CD14-positive monocyte (primary cell): ENCODE results near the gene XPR1. TPM values are rescaled to one million over a fixed set of nuclear protein-coding genes. Genes with fewer than 3 reads are reported as not detected.

Experiments
- DNase-seq, 3 donors: peaks; one replicate each; pipeline ENCODE4 v3.0.0-alpha.2; 2011 to 2022
- H2AFZ ChIP-seq: 2 replicates; pipeline ENCODE4 v1.6.0; 2012; ENCODE audit warnings: mild to moderate bottlenecking, low read depth, low read length, inconsistent platforms; ENCODE audit not compliant: insufficient read depth, poor library complexity, severe bottlenecking
- H3K27ac ChIP-seq, 2 donors: 1 replicate in 1 of 2; 2 replicates in 1 of 2; pipeline ENCODE4 v1.5.1; 2012 to 2013; ENCODE audit warnings: low read length in 2 of 2, control low read depth in 1 of 2, inconsistent platforms in 1 of 2, low read depth in 1 of 2, mild to moderate bottlenecking in 1 of 2
- H3K27me3 ChIP-seq, 2 donors: one replicate each; pipeline versions ENCODE4 v1.6.0 to v1.6.1; 2011 to 2013; ENCODE audit warnings: low read length in 2 of 2; ENCODE audit not compliant: control insufficient read depth in 2 of 2, insufficient read depth in 2 of 2
- H3K36me3 ChIP-seq, 2 donors: replicated peaks in 1 of 2; 1 replicate in 1 of 2; 2 replicates in 1 of 2; pipeline versions ENCODE4 v1.5.1 to v1.6.1; 2012 to 2013; ENCODE audit warnings: low read length in 2 of 2, control low read depth in 1 of 2, inconsistent platforms in 1 of 2, mild to moderate bottlenecking in 1 of 2; ENCODE audit not compliant: insufficient read depth in 2 of 2, control insufficient read depth in 1 of 2
- H3K4me1 ChIP-seq, 2 donors: 1 replicate in 1 of 2; 2 replicates in 1 of 2; pipeline versions ENCODE4 v1.5.1 to v1.6.1; 2012 to 2013; ENCODE audit warnings: low read length in 2 of 2, control low read depth in 1 of 2, inconsistent platforms in 1 of 2, mild to moderate bottlenecking in 1 of 2, moderate library complexity in 1 of 2; ENCODE audit not compliant: insufficient read depth in 2 of 2, control insufficient read depth in 1 of 2
- H3K4me2 ChIP-seq: replicated peaks from 2 replicates; pipeline ENCODE3; 2012; ENCODE audit warnings: low read length, moderate library complexity, mild to moderate bottlenecking; ENCODE audit not compliant: poor library complexity, severe bottlenecking; ENCODE audit errors: extremely low read depth
- H3K4me3 ChIP-seq, 3 experiments: fragments of 200-600 bp in 1 of 3; sonication (generic) in 1 of 3; replicated peaks in 1 of 3; 1 replicate in 2 of 3; 2 replicates in 1 of 3; pipeline ENCODE4 v1.5.1; 2011 to 2013; ENCODE audit warnings: low read length in 3 of 3, mild to moderate bottlenecking in 3 of 3, control low read depth in 2 of 3, low read depth in 2 of 3, inconsistent platforms in 1 of 3, moderate library complexity in 1 of 3
- H3K79me2 ChIP-seq: 2 replicates; pipeline ENCODE4 v1.6.0; 2012; ENCODE audit warnings: mild to moderate bottlenecking, control low read depth, inconsistent platforms, low read length, moderate library complexity; ENCODE audit not compliant: insufficient read depth
- H3K9ac ChIP-seq: 2 replicates; pipeline ENCODE4 v1.6.0; 2017; ENCODE audit warnings: low read length, mild to moderate bottlenecking; ENCODE audit not compliant: insufficient read depth, poor library complexity, severe bottlenecking
- H3K9me3 ChIP-seq, 2 donors: replicated peaks in 1 of 2; 1 replicate in 1 of 2; 2 replicates in 1 of 2; pipeline versions ENCODE4 v1.5.1 to v1.6.1; 2012 to 2013; ENCODE audit warnings: low read length in 2 of 2, control low read depth in 1 of 2; ENCODE audit not compliant: control insufficient read depth in 1 of 2, insufficient read depth in 1 of 2
- H4K20me1 ChIP-seq: 2 replicates; pipeline ENCODE4 v1.6.0; 2012; ENCODE audit warnings: mild to moderate bottlenecking, low read length, control low read depth, moderate library complexity; ENCODE audit not compliant: insufficient read depth
- H3K27ac Mint-ChIP-seq, 7 donors: one replicate each; pipeline ENCODE4 v1.8.0; 2020; ENCODE audit warnings: mild to moderate bottlenecking in 7 of 7, mixed read lengths in 7 of 7, moderate library complexity in 6 of 7, inconsistent platforms in 2 of 7
- H3K27me3 Mint-ChIP-seq, 3 donors: one replicate each; pipeline ENCODE4 v1.8.0; 2021 to 2022; ENCODE audit warnings: low read depth in 3 of 3, mild to moderate bottlenecking in 3 of 3, mixed read lengths in 3 of 3, moderate library complexity in 3 of 3, inconsistent platforms in 1 of 3
- H3K36me3 Mint-ChIP-seq, 2 donors: one replicate each; pipeline ENCODE4 v1.8.0; 2020; ENCODE audit warnings: mixed read lengths in 2 of 2, inconsistent platforms in 1 of 2, mild to moderate bottlenecking in 1 of 2
- H3K4me1 Mint-ChIP-seq: one replicate; pipeline ENCODE4 v1.8.0; 2020; ENCODE audit warnings: mild to moderate bottlenecking, mixed read lengths
- H3K4me3 Mint-ChIP-seq, 2 donors: one replicate each; pipeline ENCODE4 v1.8.0; 2020; ENCODE audit warnings: mild to moderate bottlenecking in 2 of 2, mixed read lengths in 2 of 2, moderate library complexity in 1 of 2
- H3K9me3 Mint-ChIP-seq, 7 donors: one replicate each; pipeline ENCODE4 v1.8.0; 2020 to 2022; ENCODE audit warnings: mixed read lengths in 7 of 7, mild to moderate bottlenecking in 6 of 7, moderate library complexity in 6 of 7, inconsistent platforms in 2 of 7
- CTCF ChIP-seq: fragments of 200-600 bp; IDR thresholded peaks from one replicate; pipeline ENCODE4 v1.8.0; 2022; ENCODE audit warnings: antibody characterized with exemption, mild to moderate bottlenecking
- WGBS: methylation state at CpG from one replicate; pipeline ENCODE4 v1.1.5; 2013; ENCODE audit warnings: missing lambda C conversion rate; ENCODE audit not compliant: insufficient coverage; 5-methylcytosine and 5-hydroxymethylcytosine counted together
- intact Hi-C, 2 donors: fragments of 100-400 bp; cut with micrococcal nuclease; formaldehyde crosslinking; loops; one replicate each; pipeline versions ENCODE4 v1.15.0 to v1.15.1; 2023
- polyA plus RNA-seq, 3 donors: library from polyadenylated mRNA; depleted of rRNA in 1 of 3; unstranded in 2 of 3; stranded (reverse) in 1 of 3; fragments of 300-500 nt in 2 of 3; fragments of >200 nt in 1 of 3; fragmentation: Illumina TruSeq in 2 of 3; gene quantifications; 1 replicate in 2 of 3; 2 replicates in 1 of 3; pipeline ENCODE4 v1.2.3, GENCODE V29; 2012 to 2021

Gene XPR1
- polyA plus RNA-seq, 3 donors = 4.7 to 12.5 (median 8.7) TPM

- TF ChIP-seq CTCF = no peak
- no peaks in the 10 kb centered on the region for H3K36me3 Mint-ChIP-seq
- Histone ChIP-seq H2AFZ (no peak overlapping the region), H3K9me3 (no peaks in the 10 kb centered on the region), H3K36me3 (no peaks in the 10 kb centered on the region), H3K27me3 (no peaks in the 10 kb centered on the region), H3K9ac (no peak overlapping the region), H3K27ac (no peak overlapping the region), H4K20me1 (no peaks in the 10 kb centered on the region), H3K79me2 (no peaks in the 10 kb centered on the region), H3K4me1 (peaks cover 10 to 11% of the 10 kb centered on the region in 2 donors), H3K4me2 (no peak overlapping the region), H3K4me3 (no peak overlapping the region)
- no peak overlapping the region for H3K27ac Mint-ChIP-seq
- intact Hi-C loops = no loop called here
- no peaks in the 10 kb centered on the region for H3K9me3 Mint-ChIP-seq
- H3K4me3 Mint-ChIP-seq = no peak overlapping the region
- 100% methylated on average over 3 of the region's 4 CpGs for WGBS
- DNase-seq = no peak
- peaks cover 4 to 10% (median 6%) of the 10 kb centered on the region in 3 donors for H3K27me3 Mint-ChIP-seq
- H3K4me1 Mint-ChIP-seq = peaks cover 20% of the 10 kb centered on the region
These were observed 300.6 kb downstream of the XPR1 start for GRCh38 chr1:180932378-180932777.

DNA sequence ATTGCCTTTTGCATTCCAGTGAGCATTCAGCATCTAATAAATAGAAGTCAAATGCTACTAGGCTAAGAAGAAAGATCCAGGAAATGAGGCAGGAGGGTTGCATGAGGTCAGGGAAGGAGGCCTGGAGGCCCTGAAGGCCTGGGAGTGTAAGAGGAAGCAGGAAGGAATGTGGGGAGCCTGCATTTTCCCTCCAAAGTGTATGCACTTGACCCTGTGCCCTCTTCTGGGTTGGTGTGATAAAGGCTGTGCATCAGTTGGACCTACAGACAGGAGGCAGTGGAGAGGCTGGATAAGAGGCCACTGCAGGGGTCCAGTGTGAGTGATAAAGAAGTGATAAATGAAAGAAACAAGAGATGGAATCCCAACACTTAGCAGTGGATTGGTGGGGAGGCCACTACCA is 301.3 kb downstream of the XPR1 start:
- no peak overlapping the region for H3K4me2 ChIP-seq
- Mint-ChIP-seq H3K9me3 (no peaks in the 10 kb centered on the region), H3K4me3 (no peak overlapping the region), H3K36me3 (no peaks in the 10 kb centered on the region), H3K4me1 (peaks cover 25% of the 10 kb centered on the region), H3K27me3 (peaks cover 6 to 13% (median 8%) of the 10 kb centered on the region in 3 donors), H3K27ac (no peak overlapping the region)
- no peaks in the 10 kb centered on the region for H3K79me2 ChIP-seq
- no peak overlapping the region for H2AFZ ChIP-seq
- no peaks in the 10 kb centered on the region for H3K9me3 ChIP-seq
- H4K20me1 ChIP-seq = no peaks in the 10 kb centered on the region
- intact Hi-C loops = no loop called here
- H3K4me1 ChIP-seq = peaks cover 10 to 11% of the 10 kb centered on the region in 2 donors
- TF ChIP-seq CTCF = no peak
- no peaks in the 10 kb centered on the region for H3K27me3 ChIP-seq
- H3K9ac ChIP-seq = no peak overlapping the region
- no peak for DNase-seq
- no peak overlapping the region for H3K4me3 ChIP-seq
- no peaks in the 10 kb centered on the region for H3K36me3 ChIP-seq
- H3K27ac ChIP-seq = no peak overlapping the region
